Measurements from ENCODE around the gene PCP2. TPM values are rescaled to one million over a fixed set of nuclear protein-coding genes. Genes with fewer than 3 reads are reported as not detected.

PCP2 gene
- total and polyA plus RNA-seq, 2 of the 8 experiments (the other 6 are each of a cell fraction or from before 2014, with no cell fraction given): not detected

DNA sequence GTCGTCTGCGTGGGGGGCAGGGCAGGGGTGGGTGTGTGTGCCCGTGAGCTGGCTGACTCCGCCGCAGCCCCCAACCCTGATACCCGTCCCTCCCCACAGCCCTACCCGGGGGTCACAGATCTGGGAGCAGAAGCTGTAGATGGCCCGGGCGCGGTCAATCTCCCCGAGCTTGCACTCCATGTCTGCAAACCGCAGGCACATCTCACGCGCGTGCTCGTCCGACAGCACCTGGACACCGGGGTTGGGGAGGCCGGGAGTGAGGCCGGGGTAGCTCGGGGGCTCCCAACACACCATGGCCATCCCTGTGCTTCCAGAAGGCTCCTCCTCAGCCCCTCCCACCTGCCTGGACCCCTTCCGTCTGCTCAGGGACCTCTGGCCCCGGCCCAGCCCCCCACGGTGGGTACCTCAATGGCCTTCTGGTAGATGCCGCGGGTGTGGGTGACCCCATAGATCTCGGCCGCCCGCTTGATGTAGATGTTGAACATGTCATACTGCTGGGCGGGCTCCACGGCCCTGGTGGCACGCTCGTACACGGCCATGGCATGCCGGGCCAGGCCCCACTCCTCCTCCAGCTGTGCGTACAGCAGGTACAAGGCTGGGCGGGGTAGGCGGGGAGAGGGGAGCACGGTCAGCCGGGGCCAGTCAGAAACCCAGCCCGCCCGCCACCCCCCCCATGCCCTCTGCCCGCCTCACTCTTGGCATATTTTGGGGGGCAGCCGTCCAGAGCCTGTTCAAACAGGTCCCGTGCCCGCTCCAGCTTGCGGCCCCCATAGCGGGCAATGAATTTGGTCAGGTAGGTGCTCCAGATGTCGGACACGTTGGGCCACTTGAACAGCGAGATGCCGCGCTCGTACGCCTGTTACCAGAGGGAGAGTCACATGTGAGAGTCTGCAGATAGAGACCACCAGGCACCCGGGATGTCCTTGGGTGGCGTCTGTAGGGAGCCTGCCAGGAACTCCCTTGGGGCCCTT, 12.8 kb downstream of the PCP2 start (continued):
- no peak for TF ChIP-seq CHD7 (IDR thresholded peaks at IDR 0.05; ENCODE audit: insufficient replicate concordance, low read length)
- TF ChIP-seq ASH2L (IDR thresholded peaks at IDR 0.05; ENCODE audit: low read length): no peak
